ENCODE measurements around the gene NIN.
A peak's percentile ranks its signal among the peaks of the same experiment; 100 is the strongest.

The NIN gene

GRCh38 chr14:50830932-50831725, at the start of gene NIN:
Gene NIN, minus strand, starts transcription at chr14:50831162. Its CDS starts 9,106 bp downstream, at chr14:50822056.
- DNase-seq (ENCODE audit: low read depth) = peak; percentile 71

GRCh38 chr14:50875359-50876070, 44.6 kb upstream of the NIN start:
- DNase-seq (ENCODE audit: low read depth) = peak; percentile 63

- DNase-seq (ENCODE audit: low read depth) = no peak
Observed at GRCh38 chr14:50874757-50875156, 43.8 kb upstream of the NIN start.

- DNase-seq (ENCODE audit: low read depth) = no peak
Observed at GRCh38 chr14:50871914-50872732, 41.2 kb upstream of the NIN start, which contains the start of gene ABHD12B. Gene ABHD12B, plus strand, starts transcription at chr14:50872053. Its CDS starts 122 bp downstream, at chr14:50872175.

- DNase-seq (ENCODE audit: low read depth) = no peak
Observed at GRCh38 chr14:50871228-50871627, 40.3 kb upstream of the NIN start.

- no peak for DNase-seq (ENCODE audit: low read depth)
Observed at GRCh38 chr14:50865391-50866076, 34.6 kb upstream of the NIN start.

- no peak for DNase-seq (ENCODE audit: low read depth)
Observed at GRCh38 chr14:50864946-50865345, 34.0 kb upstream of the NIN start.

- DNase-seq (ENCODE audit: low read depth) = no peak
Observed at GRCh38 chr14:50864237-50864636, 33.3 kb upstream of the NIN start.

- no peak for DNase-seq (ENCODE audit: low read depth)
Observed at GRCh38 chr14:50862036-50862570, 31.1 kb upstream of the NIN start.

GRCh38 chr14:50860478-50861086, 29.6 kb upstream of the NIN start:
- DNase-seq (ENCODE audit: low read depth) = peak; percentile 79

- no peak for DNase-seq (ENCODE audit: low read depth)
Observed at GRCh38 chr14:50859296-50859624, 28.3 kb upstream of the NIN start.

- no peak for DNase-seq (ENCODE audit: low read depth)
Observed at GRCh38 chr14:50856660-50857059, 25.7 kb upstream of the NIN start.

- DNase-seq (ENCODE audit: low read depth) = no peak
Observed at GRCh38 chr14:50855558-50855957, 24.6 kb upstream of the NIN start.

GRCh38 chr14:50854521-50854920, 23.6 kb upstream of the NIN start:
- no peak for DNase-seq (ENCODE audit: low read depth)

- no peak for DNase-seq (ENCODE audit: low read depth)
Observed at GRCh38 chr14:50853891-50854290, 22.9 kb upstream of the NIN start.

- no peak for DNase-seq (ENCODE audit: low read depth)
Observed at GRCh38 chr14:50846226-50846880, 15.4 kb upstream of the NIN start.

- DNase-seq (ENCODE audit: low read depth) = no peak
Observed at GRCh38 chr14:50845166-50845565, 14.2 kb upstream of the NIN start.

- no peak for DNase-seq (ENCODE audit: low read depth)
Observed at GRCh38 chr14:50844391-50844790, 13.4 kb upstream of the NIN start.

- no peak for DNase-seq (ENCODE audit: low read depth)
Observed at GRCh38 chr14:50839691-50840090, 8.7 kb upstream of the NIN start.

- no peak for DNase-seq (ENCODE audit: low read depth)
Observed at GRCh38 chr14:50839048-50839447, 8.1 kb upstream of the NIN start.

Measured in activated T-cell treated with anti-CD3 and anti-CD28 coated beads for 48 hours (primary cell).